Mesenchymal stem cell (in vitro differentiated cells and primary cell): ENCODE results near the gene ATL3.

Experiments used
- DNase-seq: peaks from one replicate; pipeline ENCODE4 v3.0.0-alpha.2; 2013
- H2AFZ ChIP-seq: one replicate; pipeline ENCODE4 v1.6.1; 2013; ENCODE audit warnings: low read depth, mild to moderate bottlenecking, control low read depth, inconsistent platforms, low read length, moderate library complexity
- H2AK5ac ChIP-seq: 2 replicates; pipeline ENCODE4 v1.6.1; 2013; ENCODE audit warnings: low read length, moderate library complexity, mild to moderate bottlenecking, inconsistent platforms; ENCODE audit not compliant: severe bottlenecking
- H2BK120ac ChIP-seq: one replicate; pipeline ENCODE4 v1.6.1; 2013; ENCODE audit warnings: low read depth, mild to moderate bottlenecking, inconsistent platforms, low read length, moderate library complexity
- H2BK12ac ChIP-seq, 2 experiments: one replicate each; pipeline ENCODE4 v1.6.1; 2013; ENCODE audit warnings: inconsistent platforms in 2 of 2, low read length in 2 of 2, mild to moderate bottlenecking in 2 of 2, moderate library complexity in 2 of 2, control low read depth in 1 of 2
- H2BK15ac ChIP-seq: one replicate; pipeline ENCODE4 v1.6.1; 2013; ENCODE audit warnings: mild to moderate bottlenecking, low read depth, inconsistent platforms; ENCODE audit not compliant: poor library complexity, severe bottlenecking
- H2BK5ac ChIP-seq: 2 replicates; pipeline ENCODE4 v1.6.1; 2013; ENCODE audit warnings: low read depth, mild to moderate bottlenecking, low read length, control low read depth, inconsistent platforms; ENCODE audit not compliant: poor library complexity, severe bottlenecking
- H3K14ac ChIP-seq, 2 experiments: one replicate each; pipeline ENCODE4 v1.6.1; 2013; ENCODE audit warnings: inconsistent platforms in 2 of 2, low read length in 2 of 2, control low read depth in 1 of 2, mild to moderate bottlenecking in 1 of 2, moderate library complexity in 1 of 2
- H3K18ac ChIP-seq, 2 experiments: one replicate each; pipeline ENCODE4 v1.6.1; 2013; ENCODE audit warnings: inconsistent platforms in 2 of 2, low read length in 2 of 2, control low read depth in 1 of 2, low read depth in 1 of 2, mild to moderate bottlenecking in 1 of 2
- H3K23ac ChIP-seq, 2 experiments: one replicate each; pipeline ENCODE4 v1.6.1; 2013; ENCODE audit warnings: inconsistent platforms in 2 of 2, low read length in 2 of 2, mild to moderate bottlenecking in 2 of 2, moderate library complexity in 2 of 2, control low read depth in 1 of 2
- H3K27ac ChIP-seq: 2 replicates; pipeline ENCODE4 v1.5.1; 2013; ENCODE audit warnings: mild to moderate bottlenecking, moderate library complexity, low read length, control low read depth, inconsistent platforms; ENCODE audit not compliant: poor library complexity, severe bottlenecking
- H3K27me3 ChIP-seq, 2 experiments: 2 replicates each; pipeline versions ENCODE4 v1.6.1 to v1.7.0; 2013; ENCODE audit warnings: low read length in 2 of 2, mild to moderate bottlenecking in 2 of 2, moderate library complexity in 2 of 2, control low read depth in 1 of 2, inconsistent platforms in 1 of 2; ENCODE audit not compliant: control insufficient read depth in 1 of 2, insufficient read depth in 1 of 2
- H3K36me3 ChIP-seq, 2 experiments: 2 replicates each; pipeline versions ENCODE4 v1.6.1 to v1.7.0; 2013; ENCODE audit warnings: low read length in 2 of 2, control low read depth in 1 of 2, inconsistent platforms in 1 of 2, low read depth in 1 of 2, mild to moderate bottlenecking in 1 of 2; ENCODE audit not compliant: insufficient read depth in 2 of 2, control insufficient read depth in 1 of 2
- H3K4ac ChIP-seq, 2 experiments: one replicate each; pipeline ENCODE4 v1.6.1; 2013; ENCODE audit warnings: inconsistent platforms in 2 of 2, low read length in 2 of 2, mild to moderate bottlenecking in 2 of 2, moderate library complexity in 2 of 2, control low read depth in 1 of 2, low read depth in 1 of 2
- H3K4me1 ChIP-seq: 2 replicates; pipeline ENCODE4 v1.6.1; 2013; ENCODE audit warnings: low read depth, low read length, control low read depth; ENCODE audit not compliant: control insufficient read depth, insufficient read depth
- H3K4me2 ChIP-seq: 2 replicates; pipeline ENCODE4 v1.6.1; 2013; ENCODE audit warnings: low read length, mild to moderate bottlenecking, inconsistent platforms; ENCODE audit not compliant: poor library complexity, severe bottlenecking
- H3K4me3 ChIP-seq, 2 experiments: 2 replicates each; pipeline versions ENCODE4 v1.5.1 to v1.7.0; 2013; ENCODE audit warnings: low read length in 2 of 2, mild to moderate bottlenecking in 2 of 2, control low read depth in 1 of 2, low read depth in 1 of 2; ENCODE audit not compliant: insufficient read depth in 1 of 2
- H3K79me1 ChIP-seq: replicated peaks from 2 replicates; pipeline ENCODE4 v1.6.1; 2013; ENCODE audit warnings: mild to moderate bottlenecking, control low read depth, low read length, inconsistent platforms; ENCODE audit not compliant: poor library complexity, severe bottlenecking
- H3K9ac ChIP-seq: 2 replicates; pipeline ENCODE4 v1.7.0; 2013; ENCODE audit warnings: mild to moderate bottlenecking, low read length, moderate library complexity
- H3K9me3 ChIP-seq: 2 replicates; pipeline ENCODE4 v1.7.0; 2013; ENCODE audit warnings: mild to moderate bottlenecking, low read length; ENCODE audit not compliant: control insufficient read depth
- H4K8ac ChIP-seq: one replicate; pipeline ENCODE4 v1.6.1; 2013; ENCODE audit warnings: inconsistent platforms, mild to moderate bottlenecking, low read length, moderate library complexity
- H4K91ac ChIP-seq: one replicate; pipeline ENCODE4 v1.6.1; 2013; ENCODE audit warnings: mild to moderate bottlenecking, low read length, inconsistent platforms
- WGBS: methylation state at CpG from one replicate; pipeline ENCODE4 v1.1.7; 2013; ENCODE audit warnings: mixed read lengths; 5-methylcytosine and 5-hydroxymethylcytosine counted together

The ATL3 gene

GRCh38 chr11:63709336-63709884 is 38.2 kb upstream of the ATL3 start:
- Histone ChIP-seq H3K9ac (peak overlapping the region; percentile 82), H3K27ac (no peak overlapping the region), H3K14ac (no peak overlapping the region), H3K79me1 (peaks cover 17% of the 10 kb centered on the region), H3K4me3 (no peak overlapping the region), H2BK15ac (no peak overlapping the region), H2BK5ac (no peak overlapping the region), H2AFZ (no peak overlapping the region), H3K23ac (no peak overlapping the region), H2BK12ac (no peak overlapping the region), H3K4ac (no peak overlapping the region), H3K27me3 (no peaks in the 10 kb centered on the region), H4K8ac (no peak overlapping the region), H3K18ac (no peak overlapping the region), H2BK120ac (no peak overlapping the region), H3K36me3 (peaks cover 0 to 4% of the 10 kb centered on the region in 2 experiments), H4K91ac (no peak overlapping the region), H3K4me2 (no peak overlapping the region), H3K4me1 (peaks cover 4% of the 10 kb centered on the region), H3K9me3 (no peaks in the 10 kb centered on the region), H2AK5ac (no peak overlapping the region)
- no peak for DNase-seq
- 51% methylated on average over 3 of the region's 3 CpGs for WGBS

- no CpG with 5 or more reads among the region's 1 CpG for WGBS
- peaks cover 17% of the 10 kb centered on the region for H3K79me1 ChIP-seq
- H3K27ac ChIP-seq = no peak overlapping the region
- no peak overlapping the region for H3K4me3 ChIP-seq
- no peak overlapping the region for H2BK120ac ChIP-seq
- H2AK5ac ChIP-seq = no peak overlapping the region
- H3K9me3 ChIP-seq = no peaks in the 10 kb centered on the region
- H3K4ac ChIP-seq = no peak overlapping the region
- no peak overlapping the region for H3K9ac ChIP-seq
- H3K36me3 ChIP-seq = peaks cover 0 to 4% of the 10 kb centered on the region in 2 experiments
- DNase-seq = no peak
- H3K27me3 ChIP-seq = no peaks in the 10 kb centered on the region
- no peak overlapping the region for H3K23ac ChIP-seq
- no peak overlapping the region for H2AFZ ChIP-seq
- H3K4me2 ChIP-seq = no peak overlapping the region
- H3K4me1 ChIP-seq = peaks cover 4% of the 10 kb centered on the region
- H4K91ac ChIP-seq = no peak overlapping the region
- no peak overlapping the region for H4K8ac ChIP-seq
- H3K14ac ChIP-seq = no peak overlapping the region
- H2BK12ac ChIP-seq = no peak overlapping the region
- no peak overlapping the region for H3K18ac ChIP-seq
- no peak overlapping the region for H2BK5ac ChIP-seq
- H2BK15ac ChIP-seq = no peak overlapping the region
These were observed 37.6 kb upstream of the ATL3 start for GRCh38 chr11:63708764-63709163.

GRCh38 chr11:63705526-63705925 is 34.4 kb upstream of the ATL3 start:
- Histone ChIP-seq H3K27ac (no peak overlapping the region), H2BK120ac (no peak overlapping the region), H4K91ac (no peak overlapping the region), H2AFZ (no peak overlapping the region), H3K4me2 (no peak overlapping the region), H3K23ac (no peak overlapping the region), H3K36me3 (peaks cover 3 to 4% of the 10 kb centered on the region in 2 experiments), H3K18ac (no peak overlapping the region), H2BK5ac (no peak overlapping the region), H3K9me3 (no peaks in the 10 kb centered on the region), H3K4ac (no peak overlapping the region), H2BK12ac (no peak overlapping the region), H2AK5ac (no peak overlapping the region), H3K79me1 (peaks cover 13% of the 10 kb centered on the region), H3K27me3 (no peaks in the 10 kb centered on the region), H3K4me1 (peaks cover 2% of the 10 kb centered on the region), H3K9ac (no peak overlapping the region), H3K4me3 (no peak overlapping the region), H4K8ac (no peak overlapping the region), H3K14ac (no peak overlapping the region), H2BK15ac (no peak overlapping the region)
- 100% methylated on average over 1 of the region's 2 CpGs for WGBS
- no peak for DNase-seq

- Histone ChIP-seq H3K23ac (no peak overlapping the region), H3K4me3 (no peak overlapping the region), H3K14ac (no peak overlapping the region), H3K4me2 (no peak overlapping the region), H3K4me1 (no peaks in the 10 kb centered on the region), H2AK5ac (no peak overlapping the region), H3K27ac (no peak overlapping the region), H2BK120ac (no peak overlapping the region), H2BK15ac (no peak overlapping the region), H3K9ac (no peak overlapping the region), H2BK5ac (no peak overlapping the region), H2AFZ (no peak overlapping the region), H3K27me3 (no peaks in the 10 kb centered on the region), H3K4ac (no peak overlapping the region), H3K79me1 (peaks cover 15% of the 10 kb centered on the region), H2BK12ac (no peak overlapping the region), H3K9me3 (no peaks in the 10 kb centered on the region), H3K36me3 (peaks cover 0 to 3% of the 10 kb centered on the region in 2 experiments), H3K18ac (no peak overlapping the region), H4K8ac (no peak overlapping the region), H4K91ac (no peak overlapping the region)
- no CpG with 5 or more reads among the region's 1 CpG for WGBS
- no peak for DNase-seq
These were observed 28.7 kb upstream of the ATL3 start for GRCh38 chr11:63699896-63700295.
